Adrenal gland (tissue), 5 donors: ENCODE data around the gene GPC6.

Source experiments
- POLR2A ChIP-seq, 2 donors: fragments of 450-650 bp; IDR thresholded peaks; one replicate each; pipeline ENCODE4 v1.6.1; 2017; ENCODE audit warnings: antibody characterized with exemption in 2 of 2, mild to moderate bottlenecking in 2 of 2, moderate library complexity in 1 of 2
- TF ChIP-seq, protein P1 (sequence below), 6 experiments: fragments of 450-650 bp in 4 of 6; fragments of 200-600 bp in 2 of 6; sonication (generic) in 1 of 6; IDR thresholded peaks; 1 replicate in 5 of 6; 2 replicates in 1 of 6; pipeline versions ENCODE4 v1.5.1 to v1.8.0; 2016 to 2021; ENCODE audit warnings: antibody characterized with exemption in 6 of 6, mild to moderate bottlenecking in 2 of 6, moderate library complexity in 1 of 6
- donor health status: DM: no; HTN: no; CAD: no.

DNA sequence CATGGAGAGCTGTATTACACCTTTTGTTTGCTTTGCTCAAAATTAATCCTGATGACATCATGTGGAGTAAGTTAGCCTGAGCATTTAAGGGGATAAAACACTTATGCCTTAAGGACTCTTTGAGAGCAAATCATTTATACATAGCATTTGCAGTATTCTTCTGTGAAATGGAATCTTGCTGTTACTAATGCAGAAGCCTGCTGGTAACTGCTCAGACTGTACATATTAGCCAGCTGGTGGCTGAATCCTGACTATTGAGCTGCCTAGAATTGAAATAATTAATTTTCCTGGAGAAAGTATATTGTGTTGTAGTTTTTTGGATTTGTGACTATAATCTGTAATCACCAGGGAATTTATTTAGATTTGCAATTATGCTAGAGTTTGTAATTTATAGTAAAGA, 363.2 kb downstream of the GPC6 start:
- TF ChIP-seq, protein P1, sequence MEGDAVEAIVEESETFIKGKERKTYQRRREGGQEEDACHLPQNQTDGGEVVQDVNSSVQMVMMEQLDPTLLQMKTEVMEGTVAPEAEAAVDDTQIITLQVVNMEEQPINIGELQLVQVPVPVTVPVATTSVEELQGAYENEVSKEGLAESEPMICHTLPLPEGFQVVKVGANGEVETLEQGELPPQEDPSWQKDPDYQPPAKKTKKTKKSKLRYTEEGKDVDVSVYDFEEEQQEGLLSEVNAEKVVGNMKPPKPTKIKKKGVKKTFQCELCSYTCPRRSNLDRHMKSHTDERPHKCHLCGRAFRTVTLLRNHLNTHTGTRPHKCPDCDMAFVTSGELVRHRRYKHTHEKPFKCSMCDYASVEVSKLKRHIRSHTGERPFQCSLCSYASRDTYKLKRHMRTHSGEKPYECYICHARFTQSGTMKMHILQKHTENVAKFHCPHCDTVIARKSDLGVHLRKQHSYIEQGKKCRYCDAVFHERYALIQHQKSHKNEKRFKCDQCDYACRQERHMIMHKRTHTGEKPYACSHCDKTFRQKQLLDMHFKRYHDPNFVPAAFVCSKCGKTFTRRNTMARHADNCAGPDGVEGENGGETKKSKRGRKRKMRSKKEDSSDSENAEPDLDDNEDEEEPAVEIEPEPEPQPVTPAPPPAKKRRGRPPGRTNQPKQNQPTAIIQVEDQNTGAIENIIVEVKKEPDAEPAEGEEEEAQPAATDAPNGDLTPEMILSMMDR (IDR thresholded peaks at IDR 0.05), result no peak
- no peak for TF ChIP-seq POLR2A (IDR thresholded peaks at IDR 0.05)
